Vagina (tissue), 2 donors: ENCODE measurements around the gene PCBP3. TPM values are rescaled to one million over a fixed set of nuclear protein-coding genes. Genes with fewer than 3 reads are reported as not detected.

Experiments used
- DNase-seq, 2 donors: peaks; one replicate each; pipeline ENCODE4 v3.0.0-alpha.2; 2017; ENCODE audit errors: extremely low spot score in 2 of 2
- H3K27ac ChIP-seq: fragments of 200-600 bp; sonication (generic); one replicate; pipeline ENCODE4 v1.5.1; 2019
- H3K27me3 ChIP-seq: fragments of 200-600 bp; sonication (generic); one replicate; pipeline ENCODE4 v1.5.1; 2019
- H3K36me3 ChIP-seq, 2 donors: fragments of 200-600 bp; sonication (generic); one replicate each; pipeline ENCODE4 v1.5.1; 2017 to 2019
- H3K4me1 ChIP-seq: fragments of 200-600 bp; sonication (generic); one replicate; pipeline ENCODE4 v1.5.1; 2019
- H3K4me3 ChIP-seq, 2 donors: fragments of 200-600 bp; sonication (generic); 1 replicate in 1 of 2; 2 replicates in 1 of 2; pipeline ENCODE4 v1.5.1; 2016 to 2019
- H3K9me3 ChIP-seq: fragments of 200-600 bp; sonication (generic); one replicate; pipeline ENCODE4 v1.5.1; 2019
- POLR2A ChIP-seq, 2 donors: fragments of 450-650 bp; IDR thresholded peaks; one replicate each; pipeline ENCODE4 v1.6.1; 2017; ENCODE audit warnings: antibody characterized with exemption in 2 of 2, mild to moderate bottlenecking in 2 of 2, moderate library complexity in 2 of 2
- POLR2AphosphoS5 ChIP-seq, 2 donors: sonication (generic); formaldehyde crosslinking; IDR thresholded peaks; one replicate each; pipeline ENCODE4 v1.9.0; 2017; ENCODE audit warnings: antibody characterized with exemption in 2 of 2, mild to moderate bottlenecking in 2 of 2, low read depth in 1 of 2; ENCODE audit not compliant: insufficient read depth in 1 of 2
- intact Hi-C: fragments of 100-400 bp; cut with DNase I; formaldehyde crosslinking; loops from one replicate; pipeline ENCODE4 v1.15.1; 2023
- total RNA-seq: library from RNA; depleted of rRNA; stranded (reverse); fragments of >200 nt; gene quantifications from one replicate; pipeline ENCODE4 v1.2.3, GENCODE V29; 2016
- TF ChIP-seq, protein P1 (sequence below), 3 experiments: fragments of 450-650 bp in 2 of 3; fragments of 200-600 bp in 1 of 3; sonication (generic) in 1 of 3; IDR thresholded peaks; one replicate each; pipeline ENCODE4 v1.5.1; 2017 to 2019; ENCODE audit warnings: antibody characterized with exemption in 3 of 3, mild to moderate bottlenecking in 2 of 3, moderate library complexity in 2 of 3

The PCBP3 gene
- total RNA-seq, 1 donor from 2014 or later = 4.9 TPM

GRCh38 chr21:45615145-45615711, 28.3 kb upstream of the PCBP3 start:
- no peak for DNase-seq
- H3K4me3 ChIP-seq = no peak overlapping the region
- TF ChIP-seq POLR2AphosphoS5 (IDR thresholded peaks at IDR 0.05; ENCODE audit: insufficient read depth in 1 of 2, low read depth in 1 of 2) (no peak), POLR2A (IDR thresholded peaks at IDR 0.05) (no peak)
- TF ChIP-seq, protein P1, sequence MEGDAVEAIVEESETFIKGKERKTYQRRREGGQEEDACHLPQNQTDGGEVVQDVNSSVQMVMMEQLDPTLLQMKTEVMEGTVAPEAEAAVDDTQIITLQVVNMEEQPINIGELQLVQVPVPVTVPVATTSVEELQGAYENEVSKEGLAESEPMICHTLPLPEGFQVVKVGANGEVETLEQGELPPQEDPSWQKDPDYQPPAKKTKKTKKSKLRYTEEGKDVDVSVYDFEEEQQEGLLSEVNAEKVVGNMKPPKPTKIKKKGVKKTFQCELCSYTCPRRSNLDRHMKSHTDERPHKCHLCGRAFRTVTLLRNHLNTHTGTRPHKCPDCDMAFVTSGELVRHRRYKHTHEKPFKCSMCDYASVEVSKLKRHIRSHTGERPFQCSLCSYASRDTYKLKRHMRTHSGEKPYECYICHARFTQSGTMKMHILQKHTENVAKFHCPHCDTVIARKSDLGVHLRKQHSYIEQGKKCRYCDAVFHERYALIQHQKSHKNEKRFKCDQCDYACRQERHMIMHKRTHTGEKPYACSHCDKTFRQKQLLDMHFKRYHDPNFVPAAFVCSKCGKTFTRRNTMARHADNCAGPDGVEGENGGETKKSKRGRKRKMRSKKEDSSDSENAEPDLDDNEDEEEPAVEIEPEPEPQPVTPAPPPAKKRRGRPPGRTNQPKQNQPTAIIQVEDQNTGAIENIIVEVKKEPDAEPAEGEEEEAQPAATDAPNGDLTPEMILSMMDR (IDR thresholded peaks at IDR 0.05) = no peak
- intact Hi-C loops = no loop called here
- H3K9me3 ChIP-seq = no peaks in the 10 kb centered on the region
- no peak overlapping the region for H3K27ac ChIP-seq
- H3K27me3 ChIP-seq = no peaks in the 10 kb centered on the region
- no peaks in the 10 kb centered on the region for H3K4me1 ChIP-seq
- H3K36me3 ChIP-seq = no peaks in the 10 kb centered on the region

DNA sequence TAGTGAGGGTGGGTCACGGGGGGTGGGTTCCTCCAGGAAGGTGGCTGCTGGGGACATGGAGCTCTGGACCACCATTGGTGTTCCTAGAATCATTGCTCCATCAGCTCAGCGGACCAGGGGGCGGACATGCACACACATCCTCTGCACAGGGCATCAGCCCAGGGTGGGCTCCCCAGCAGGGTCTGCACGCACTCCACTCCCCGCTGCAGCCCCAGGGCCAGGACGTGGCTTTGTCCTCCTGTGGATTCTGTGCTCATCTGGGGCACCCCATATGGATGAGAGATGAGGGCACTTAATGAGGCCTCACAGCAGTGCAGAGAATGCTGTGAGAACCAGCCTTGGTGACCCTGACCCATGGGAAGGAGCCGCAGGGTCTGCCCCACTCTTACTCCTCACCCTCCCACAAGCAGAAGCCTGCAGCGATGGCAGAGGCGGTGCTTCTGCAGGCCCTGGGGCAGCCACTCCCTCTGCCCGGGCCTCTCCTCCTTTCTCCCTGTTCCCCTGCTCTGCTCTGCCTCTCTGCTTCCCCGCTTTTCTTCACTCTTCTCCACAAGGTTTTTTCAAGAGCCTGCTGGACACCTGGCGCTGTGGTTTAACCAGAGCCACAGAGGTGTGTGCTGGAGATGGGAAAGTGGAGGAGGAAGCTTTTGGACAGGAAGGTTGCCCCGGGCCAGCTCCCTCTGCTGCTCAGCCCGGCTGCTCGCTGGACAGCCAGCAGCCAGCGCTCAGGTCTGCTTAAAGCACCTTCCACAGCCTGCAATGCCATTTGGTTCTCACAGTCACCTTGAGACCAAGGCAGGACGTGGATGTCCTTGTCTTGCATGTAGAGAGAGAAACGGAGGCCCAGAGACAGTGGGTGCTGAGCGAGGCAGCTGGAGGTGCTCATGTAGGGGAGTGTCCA, 26.3 kb upstream of the PCBP3 start:
- DNase-seq = no peak
- Histone ChIP-seq H3K4me3 (no peak overlapping the region), H3K36me3 (no peaks in the 10 kb centered on the region), H3K27ac (no peak overlapping the region), H3K4me1 (no peaks in the 10 kb centered on the region), H3K27me3 (no peaks in the 10 kb centered on the region), H3K9me3 (no peaks in the 10 kb centered on the region)
- no peak for TF ChIP-seq POLR2AphosphoS5 (IDR thresholded peaks at IDR 0.05; ENCODE audit: insufficient read depth in 1 of 2, low read depth in 1 of 2)
- TF ChIP-seq, protein P1 (IDR thresholded peaks at IDR 0.05) = no peak
- no peak for TF ChIP-seq POLR2A (IDR thresholded peaks at IDR 0.05)
- intact Hi-C loops = no loop called here

- Histone ChIP-seq H3K36me3 (no peaks in the 10 kb centered on the region), H3K9me3 (no peaks in the 10 kb centered on the region), H3K27ac (no peak overlapping the region), H3K4me1 (no peaks in the 10 kb centered on the region), H3K27me3 (no peaks in the 10 kb centered on the region), H3K4me3 (no peak overlapping the region)
- intact Hi-C loops = no loop called here
- no peak for TF ChIP-seq POLR2A (IDR thresholded peaks at IDR 0.05)
- TF ChIP-seq, protein P1 (IDR thresholded peaks at IDR 0.05) = no peak
- TF ChIP-seq POLR2AphosphoS5 (IDR thresholded peaks at IDR 0.05; ENCODE audit: insufficient read depth in 1 of 2, low read depth in 1 of 2) = no peak
- no peak for DNase-seq
Measured at GRCh38 chr21:45618287-45618686, 25.2 kb upstream of the PCBP3 start.

DNA sequence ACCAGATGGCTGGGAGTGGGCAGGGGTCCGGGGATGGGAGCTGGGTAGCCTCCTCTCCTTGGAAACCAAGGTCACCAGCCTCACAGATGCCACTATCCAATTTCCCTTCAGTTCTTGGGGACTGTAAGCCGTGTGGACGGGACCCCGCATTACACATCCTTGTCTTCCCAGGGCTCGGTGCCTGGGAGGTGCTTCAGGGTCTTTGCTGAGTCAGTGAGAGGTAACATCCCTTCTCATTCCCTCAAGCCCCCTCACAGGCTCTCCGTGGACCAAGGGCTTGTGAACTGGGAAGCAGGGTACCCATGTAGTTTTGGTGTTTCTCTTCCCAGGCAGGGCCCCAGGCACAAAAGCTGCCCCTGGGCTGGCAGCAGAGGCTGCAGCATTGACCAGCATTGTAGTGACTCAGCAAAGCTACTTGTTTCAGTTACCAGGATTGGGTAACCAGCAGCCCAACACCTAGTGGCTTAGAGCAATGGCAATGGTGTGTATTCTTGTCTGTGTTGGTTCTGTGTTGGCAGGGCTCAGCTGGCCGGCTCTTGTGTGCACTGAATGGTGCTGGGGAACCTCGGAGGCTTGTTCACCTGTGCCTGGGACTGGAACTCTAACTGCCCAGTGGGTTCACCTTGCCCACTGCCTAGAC, 24.6 kb upstream of the PCBP3 start:
- no peak for DNase-seq
- TF ChIP-seq POLR2A (IDR thresholded peaks at IDR 0.05) (no peak), POLR2AphosphoS5 (IDR thresholded peaks at IDR 0.05; ENCODE audit: insufficient read depth in 1 of 2, low read depth in 1 of 2) (no peak)
- TF ChIP-seq, protein P1 (IDR thresholded peaks at IDR 0.05) = no peak
- Histone ChIP-seq H3K4me1 (no peaks in the 10 kb centered on the region), H3K4me3 (no peak overlapping the region), H3K27me3 (no peaks in the 10 kb centered on the region), H3K36me3 (no peaks in the 10 kb centered on the region), H3K27ac (no peak overlapping the region), H3K9me3 (no peaks in the 10 kb centered on the region)
- intact Hi-C loops = no loop called here
